NCI-H187 treated with DMSO at 0.1 percent for 48 hours (cell line): ENCODE measurements around the gene PDCL2.

Source experiments
- DNase-seq: peaks from one replicate; lab custom pipeline; 2025; lab: John Stamatoyannopoulos, UW

The PDCL2 gene

GRCh38 chr4:55538531-55538930 is 53.5 kb downstream of the PDCL2 start:
- DNase-seq = no peak

GRCh38 chr4:55534306-55534705 is 57.7 kb downstream of the PDCL2 start:
- no peak for DNase-seq

GRCh38 chr4:55530691-55531090 is 61.4 kb downstream of the PDCL2 start:
- DNase-seq = no peak

- no peak for DNase-seq
Measured at GRCh38 chr4:55530167-55530566, 61.9 kb downstream of the PDCL2 start.

- no peak for DNase-seq
Measured at GRCh38 chr4:55528491-55528890, 63.6 kb downstream of the PDCL2 start.

GRCh38 chr4:55524844-55525571 is 67.0 kb downstream of the PDCL2 start:
- DNase-seq = no peak

- no peak for DNase-seq
Measured at GRCh38 chr4:55518442-55518841, 73.6 kb downstream of the PDCL2 start.

DNA sequence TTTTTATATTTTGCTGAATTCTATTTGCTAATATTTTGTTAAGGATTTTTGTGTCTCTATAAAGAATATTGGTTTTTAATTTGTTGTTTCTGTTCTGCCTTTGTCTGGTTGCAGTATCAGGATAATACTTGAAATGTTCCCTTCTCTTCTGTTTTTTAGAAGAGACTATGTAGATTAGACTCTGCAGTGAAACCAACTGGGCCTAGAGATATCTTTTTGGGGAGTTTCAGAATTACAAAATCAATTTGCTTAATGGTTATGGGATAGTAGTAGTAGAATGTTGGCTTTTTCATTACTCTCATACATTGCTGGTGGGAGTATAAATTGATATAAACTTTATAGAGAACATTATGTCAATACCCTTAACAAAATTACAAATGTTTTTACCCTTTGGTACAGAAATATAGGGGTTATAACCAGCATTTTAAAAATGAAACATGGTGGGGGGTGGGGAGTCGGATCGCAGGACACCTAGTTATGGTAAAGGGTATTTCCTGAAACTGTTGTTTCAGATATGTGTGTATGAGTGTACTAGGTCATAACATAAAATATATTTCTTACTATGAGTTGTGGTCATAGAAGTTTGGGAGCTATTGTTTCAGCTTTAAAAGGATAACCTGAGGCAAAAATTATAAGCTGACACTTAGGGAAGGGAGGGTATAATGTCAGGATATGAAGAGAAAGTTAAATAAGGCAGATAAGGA is 74.4 kb downstream of the PDCL2 start:
- DNase-seq = no peak

GRCh38 chr4:55512922-55513571 is 79.0 kb downstream of the PDCL2 start:
- DNase-seq = no peak

GRCh38 chr4:55512077-55512476 is 80.0 kb downstream of the PDCL2 start:
- DNase-seq = no peak

DNA sequence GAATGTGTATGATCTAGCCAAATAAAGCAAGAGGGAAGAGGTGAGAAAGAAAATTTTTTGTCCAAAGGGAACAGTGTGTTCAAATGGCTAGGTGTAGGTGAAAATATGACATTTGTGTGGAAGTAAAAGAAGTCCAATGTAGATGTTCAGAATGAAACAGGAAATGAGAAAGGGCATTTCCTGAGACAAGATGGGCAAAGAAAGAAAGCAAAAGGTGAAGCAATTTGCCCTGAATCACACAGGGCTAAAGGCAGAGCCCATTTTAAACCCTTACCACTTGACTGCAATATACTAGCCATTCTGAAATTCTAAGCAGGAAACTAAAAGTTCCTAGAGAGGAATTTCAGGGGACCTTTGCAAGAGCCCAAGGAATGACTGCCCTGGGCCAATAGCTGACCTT is 81.4 kb downstream of the PDCL2 start:
- DNase-seq = no peak

- DNase-seq = no peak
Measured at GRCh38 chr4:55509266-55509665, 82.8 kb downstream of the PDCL2 start.

- DNase-seq = no peak
Measured at GRCh38 chr4:55507612-55508011, 84.4 kb downstream of the PDCL2 start.
